BE2C (cell line): Measurements from ENCODE around the gene NRF1.

ENCODE experiments used
- DNase-seq: peaks from one replicate; pipeline ENCODE4 v3.0.0-alpha.2; 2020
- H3K27me3 ChIP-seq: fragments of 250-450 bp; sonication (Bioruptor Pico); 2 replicates; pipeline ENCODE4 v1.5.1; 2020; ENCODE audit warnings: mild to moderate bottlenecking
- H3K36me3 ChIP-seq: fragments of 250-450 bp; sonication (Bioruptor Pico); 2 replicates; pipeline ENCODE4 v1.5.1; 2020; ENCODE audit warnings: mild to moderate bottlenecking
- H3K4me1 ChIP-seq: fragments of 250-450 bp; sonication (Bioruptor Pico); 2 replicates; pipeline ENCODE4 v1.5.1; 2020
- H3K4me3 ChIP-seq: 2 replicates; pipeline ENCODE4 v1.5.1; 2011; ENCODE audit warnings: low read depth, low read length
- H3K9me3 ChIP-seq: fragments of 250-450 bp; sonication (Bioruptor Pico); 2 replicates; pipeline ENCODE4 v1.5.1; 2020
- TF ChIP-seq, protein P1 (sequence below): IDR thresholded peaks from 2 replicates; pipeline ENCODE4 v1.5.1; 2012; ENCODE audit warnings: mild to moderate bottlenecking, low read depth, low read length

NRF1 gene

GRCh38 chr7:129762387-129762969 lies 151.0 kb downstream of the NRF1 start:
- TF ChIP-seq, protein P1, sequence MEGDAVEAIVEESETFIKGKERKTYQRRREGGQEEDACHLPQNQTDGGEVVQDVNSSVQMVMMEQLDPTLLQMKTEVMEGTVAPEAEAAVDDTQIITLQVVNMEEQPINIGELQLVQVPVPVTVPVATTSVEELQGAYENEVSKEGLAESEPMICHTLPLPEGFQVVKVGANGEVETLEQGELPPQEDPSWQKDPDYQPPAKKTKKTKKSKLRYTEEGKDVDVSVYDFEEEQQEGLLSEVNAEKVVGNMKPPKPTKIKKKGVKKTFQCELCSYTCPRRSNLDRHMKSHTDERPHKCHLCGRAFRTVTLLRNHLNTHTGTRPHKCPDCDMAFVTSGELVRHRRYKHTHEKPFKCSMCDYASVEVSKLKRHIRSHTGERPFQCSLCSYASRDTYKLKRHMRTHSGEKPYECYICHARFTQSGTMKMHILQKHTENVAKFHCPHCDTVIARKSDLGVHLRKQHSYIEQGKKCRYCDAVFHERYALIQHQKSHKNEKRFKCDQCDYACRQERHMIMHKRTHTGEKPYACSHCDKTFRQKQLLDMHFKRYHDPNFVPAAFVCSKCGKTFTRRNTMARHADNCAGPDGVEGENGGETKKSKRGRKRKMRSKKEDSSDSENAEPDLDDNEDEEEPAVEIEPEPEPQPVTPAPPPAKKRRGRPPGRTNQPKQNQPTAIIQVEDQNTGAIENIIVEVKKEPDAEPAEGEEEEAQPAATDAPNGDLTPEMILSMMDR, result no peak
- DNase-seq, result no peak
- H3K4me3 ChIP-seq, result no peak overlapping the region

GRCh38 chr7:129764247-129765084 lies 152.9 kb downstream of the NRF1 start:
- H3K9me3 ChIP-seq, result no peaks in the 10 kb centered on the region
- H3K27me3 ChIP-seq, result no peaks in the 10 kb centered on the region
- H3K36me3 ChIP-seq, result no peaks in the 10 kb centered on the region
- no peaks in the 10 kb centered on the region for H3K4me1 ChIP-seq
- TF ChIP-seq, protein P1, result no peak
- H3K4me3 ChIP-seq, result no peak overlapping the region
- DNase-seq, result no peak

More at GRCh38 chr7:129762387-129762969, 151.0 kb downstream of the NRF1 start:
- Histone ChIP-seq H3K9me3 (no peaks in the 10 kb centered on the region), H3K36me3 (no peaks in the 10 kb centered on the region), H3K4me1 (no peaks in the 10 kb centered on the region), H3K27me3 (no peaks in the 10 kb centered on the region)

DNA sequence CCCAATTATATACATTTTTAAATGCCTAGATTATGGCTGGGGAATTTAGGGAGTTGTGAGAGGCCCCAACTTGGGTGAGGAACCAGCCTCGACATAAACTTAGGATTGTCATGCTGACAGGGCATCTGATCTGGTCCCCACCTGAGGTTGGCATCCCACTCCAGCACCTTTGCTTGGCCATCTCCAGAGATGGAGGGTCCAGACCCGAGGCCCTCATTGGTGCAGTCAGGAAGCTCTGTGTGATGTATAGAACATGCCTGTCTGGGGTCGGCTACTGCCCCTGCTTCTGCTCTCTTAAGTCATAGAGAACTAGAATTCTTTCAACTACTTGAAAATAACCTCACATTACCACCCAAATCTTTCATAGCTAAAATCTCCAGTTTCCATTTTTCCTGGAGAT lies 153.8 kb downstream of the NRF1 start:
- Histone ChIP-seq H3K36me3 (no peaks in the 10 kb centered on the region), H3K27me3 (no peaks in the 10 kb centered on the region), H3K4me1 (no peaks in the 10 kb centered on the region), H3K9me3 (no peaks in the 10 kb centered on the region), H3K4me3 (no peak overlapping the region)
- no peak for DNase-seq
- TF ChIP-seq, protein P1, result no peak

DNA sequence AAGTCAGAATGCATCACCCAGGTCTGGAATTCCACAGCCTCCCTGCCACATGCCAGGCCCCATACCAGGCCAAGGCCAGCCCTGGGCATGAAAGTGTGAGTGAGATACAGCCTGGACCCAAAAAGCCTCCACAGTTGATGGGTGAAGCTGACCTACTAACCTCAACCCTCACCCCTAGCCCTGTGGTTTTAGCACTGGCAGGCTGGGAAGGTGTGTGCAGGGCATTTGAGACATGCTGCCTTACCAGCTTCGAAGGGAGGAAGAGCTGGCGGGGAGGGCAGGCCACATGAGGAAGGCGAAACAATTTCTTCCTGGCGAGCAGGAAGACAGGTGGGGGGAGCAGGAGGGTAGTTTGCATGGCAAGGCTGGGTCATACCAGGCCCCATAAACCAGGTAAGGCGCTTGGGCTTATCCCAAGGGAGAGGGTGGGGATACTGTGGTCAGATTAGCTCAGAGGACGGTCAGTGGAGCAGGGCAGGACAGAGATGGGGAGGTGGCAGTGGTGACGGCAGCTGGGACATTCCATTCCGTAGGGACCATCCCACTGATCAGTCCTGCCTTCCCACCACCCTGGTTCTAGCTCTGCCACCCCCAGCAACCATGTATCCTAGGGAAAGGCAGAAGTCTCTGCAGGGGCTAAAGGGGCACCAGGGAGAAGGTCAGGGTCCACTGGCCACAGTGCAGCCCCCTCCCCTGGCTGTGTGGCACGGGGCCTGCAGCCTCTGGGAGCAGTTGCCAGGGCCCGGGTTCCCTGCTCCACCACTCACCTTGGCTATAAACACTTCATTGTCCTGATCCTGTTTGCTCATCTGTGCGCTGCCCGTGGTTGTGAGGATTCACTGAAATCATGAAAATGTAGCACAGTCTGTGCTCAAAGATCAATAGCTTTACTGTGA lies 155.8 kb downstream of the NRF1 start:
- no peak for DNase-seq
- TF ChIP-seq, protein P1, result no peak
- Histone ChIP-seq H3K27me3 (no peaks in the 10 kb centered on the region), H3K9me3 (no peaks in the 10 kb centered on the region), H3K4me1 (no peaks in the 10 kb centered on the region), H3K36me3 (no peaks in the 10 kb centered on the region), H3K4me3 (no peak overlapping the region)

- TF ChIP-seq, protein P1, result no peak
- H3K4me3 ChIP-seq, result no peak overlapping the region
- H3K4me1 ChIP-seq, result no peaks in the 10 kb centered on the region
- no peaks in the 10 kb centered on the region for H3K27me3 ChIP-seq
- DNase-seq, result no peak
- no peaks in the 10 kb centered on the region for H3K36me3 ChIP-seq
- no peaks in the 10 kb centered on the region for H3K9me3 ChIP-seq
These were observed 157.3 kb downstream of the NRF1 start for GRCh38 chr7:129768614-129769399.
